ENCODE results near the gene CETP.
"Not testable (repeated sequence)": the region's sequence is repeated elsewhere in the genome, so short reads cannot be mapped to it uniquely, and the experiment has no call there.

Gene CETP

GRCh38 chr16:56988948-56989945, 27.5 kb downstream of the CETP start, which contains the start of gene NLRC5:
TSS of gene NLRC5 (plus strand) at chr16:56989557. CDS start at chr16:57020713, 31,156 bp downstream.
- Histone ChIP-seq H3K4me2 (ENCODE audit: insufficient read depth, low read length) (peak within 1 kb of the TSS; percentile 95), H2AFZ (ENCODE audit: low read depth, low read length) (peak within 1 kb of the TSS; percentile 87), H4K20me1 (ENCODE audit: insufficient read depth, low read length) (no peaks in the 10 kb centered on the region), H3K27ac (ENCODE audit: low read length) (peak within 1 kb of the TSS; percentile 59), H3K79me2 (ENCODE audit: insufficient read depth, low read length) (no peaks in the 10 kb centered on the region), H3K4me1 (ENCODE audit: insufficient read depth, low read length) (peaks cover 18% of the 10 kb centered on the region), H3K36me3 (ENCODE audit: insufficient read depth, low read length) (no peaks in the 10 kb centered on the region), H3K9ac (ENCODE audit: low read depth, low read length) (peak within 1 kb of the TSS; percentile 72), H3K4me3 (ENCODE audit: low read depth in 1 of 2, low read length in 2 of 2) (peak within 1 kb of the TSS; percentile 45 to 80; a peak in 3 of 4 replicates), H3K9me3 (ENCODE audit: insufficient read depth, low read length, severe bottlenecking) (no peaks in the 10 kb centered on the region), H3K27me3 (ENCODE audit: insufficient read depth, low read length, poor library complexity) (no peaks in the 10 kb centered on the region)
- ATAC-seq (ENCODE audit: insufficient read depth, low read depth) (peak; percentile 98), DNase-seq (peak; percentile 92)
- no peak for TF ChIP-seq EZH2 (IDR thresholded peaks at IDR 0.05; ENCODE audit: borderline replicate concordance, low read depth, low read length, severe bottlenecking)
- peak; percentile 7 for TF ChIP-seq CTCF (IDR thresholded peaks at IDR 0.05; ENCODE audit: borderline replicate concordance, extremely low read depth, low read length, poor library complexity, severe bottlenecking)

GRCh38 chr16:56989988-56990387, 28.2 kb downstream of the CETP start:
- no peaks in the 10 kb centered on the region for H3K27me3 ChIP-seq (ENCODE audit: insufficient read depth, low read length, poor library complexity)
- no peaks in the 10 kb centered on the region for H3K9me3 ChIP-seq (ENCODE audit: insufficient read depth, low read length, severe bottlenecking)
- H3K4me3 ChIP-seq (ENCODE audit: low read depth in 1 of 2, low read length in 2 of 2): peak overlapping the region; percentile 45 to 80; a peak in 3 of 4 replicates
- H3K4me1 ChIP-seq (ENCODE audit: insufficient read depth, low read length): peaks cover 18% of the 10 kb centered on the region
- no peak for ATAC-seq (ENCODE audit: insufficient read depth, low read depth)
- peak overlapping the region; percentile 72 for H3K9ac ChIP-seq (ENCODE audit: low read depth, low read length)
- no peaks in the 10 kb centered on the region for H3K36me3 ChIP-seq (ENCODE audit: insufficient read depth, low read length)
- peak overlapping the region; percentile 59; the same call in 1 of the 2 replicates for H3K27ac ChIP-seq (ENCODE audit: low read length)
- no peak for TF ChIP-seq CTCF (IDR thresholded peaks at IDR 0.05; ENCODE audit: borderline replicate concordance, extremely low read depth, low read length, poor library complexity, severe bottlenecking)
- TF ChIP-seq EZH2 (IDR thresholded peaks at IDR 0.05; ENCODE audit: borderline replicate concordance, low read depth, low read length, severe bottlenecking): no peak
- H4K20me1 ChIP-seq (ENCODE audit: insufficient read depth, low read length): no peaks in the 10 kb centered on the region
- DNase-seq: no peak
- peak overlapping the region; percentile 87 for H2AFZ ChIP-seq (ENCODE audit: low read depth, low read length)
- no peaks in the 10 kb centered on the region for H3K79me2 ChIP-seq (ENCODE audit: insufficient read depth, low read length)
- H3K4me2 ChIP-seq (ENCODE audit: insufficient read depth, low read length): peak overlapping the region; percentile 95

GRCh38 chr16:56990407-56991286, 28.9 kb downstream of the CETP start:
- Histone ChIP-seq H3K4me2 (ENCODE audit: insufficient read depth, low read length) (peak overlapping the region; percentile 95), H2AFZ (ENCODE audit: low read depth, low read length) (peak overlapping the region; percentile 87; the same call in 1 of the 2 replicates), H3K36me3 (ENCODE audit: insufficient read depth, low read length) (no peaks in the 10 kb centered on the region), H3K27me3 (ENCODE audit: insufficient read depth, low read length, poor library complexity) (no peaks in the 10 kb centered on the region), H3K79me2 (ENCODE audit: insufficient read depth, low read length) (no peaks in the 10 kb centered on the region), H3K4me1 (ENCODE audit: insufficient read depth, low read length) (peaks cover 18% of the 10 kb centered on the region), H3K4me3 (ENCODE audit: low read depth in 1 of 2, low read length in 2 of 2) (peak overlapping the region in 1 of 2 experiments; percentile 80; a peak in 1 of 4 replicates), H3K9ac (ENCODE audit: low read depth, low read length) (no peak overlapping the region; the same call in 1 of the 2 replicates), H4K20me1 (ENCODE audit: insufficient read depth, low read length) (no peaks in the 10 kb centered on the region), H3K9me3 (ENCODE audit: insufficient read depth, low read length, severe bottlenecking) (no peaks in the 10 kb centered on the region), H3K27ac (ENCODE audit: low read length) (no peak overlapping the region)
- DNase-seq (no peak), ATAC-seq (ENCODE audit: insufficient read depth, low read depth) (no peak)
- TF ChIP-seq EZH2 (IDR thresholded peaks at IDR 0.05; ENCODE audit: borderline replicate concordance, low read depth, low read length, severe bottlenecking) (no peak), CTCF (IDR thresholded peaks at IDR 0.05; ENCODE audit: borderline replicate concordance, extremely low read depth, low read length, poor library complexity, severe bottlenecking) (no peak)

GRCh38 chr16:56992431-56992830, 30.7 kb downstream of the CETP start:
- H3K4me1 ChIP-seq (ENCODE audit: insufficient read depth, low read length): peaks cover 18% of the 10 kb centered on the region
- not testable (repeated sequence) for H2AFZ ChIP-seq (ENCODE audit: low read depth, low read length); H4K20me1 ChIP-seq (ENCODE audit: insufficient read depth, low read length); DNase-seq; H3K36me3 ChIP-seq (ENCODE audit: insufficient read depth, low read length); H3K4me3 ChIP-seq (ENCODE audit: low read depth in 1 of 2, low read length in 2 of 2); H3K9me3 ChIP-seq (ENCODE audit: insufficient read depth, low read length, severe bottlenecking); H3K79me2 ChIP-seq (ENCODE audit: insufficient read depth, low read length); H3K4me2 ChIP-seq (ENCODE audit: insufficient read depth, low read length); H3K27ac ChIP-seq (ENCODE audit: low read length); H3K9ac ChIP-seq (ENCODE audit: low read depth, low read length); H3K27me3 ChIP-seq (ENCODE audit: insufficient read depth, low read length, poor library complexity); ATAC-seq (ENCODE audit: insufficient read depth, low read depth)
